H1 (cell line): Measurements from ENCODE around the gene HHIPL2. TPM values are rescaled to one million over a fixed set of nuclear protein-coding genes. Genes with fewer than 3 reads are reported as not detected.
"Not testable (repeated sequence)": the region's sequence is repeated elsewhere in the genome, so short reads cannot be mapped to it uniquely, and the experiment has no call there.

Experiments
- CTCF ChIA-PET: fragments of 300-600 bp; sonication (Branson Sonifier 250); formaldehyde crosslinking; loops from one replicate; lab custom pipeline; 2021; ENCODE audit not compliant: partially characterized antibody; lab: Charles Lee
- POLR2A ChIA-PET: fragments of 300-600 bp; sonication (Branson Sonifier 250); formaldehyde crosslinking; loops from one replicate; lab custom pipeline; 2021; ENCODE audit warnings: inconsistent platforms; ENCODE audit not compliant: partially characterized antibody; lab: Charles Lee
- DNase-seq, 2 experiments: peaks; one replicate each; pipeline versions ENCODE4 v3.0.0 to v3.0.0-alpha.2; 2010 to 2022; ENCODE audit warnings: low spot score in 2 of 2, low read depth in 1 of 2, mixed read lengths in 1 of 2
- FAIRE-seq: peaks from 2 replicates; lab custom pipeline; 2011; peaks lifted over from hg19 to GRCh38; lab: Jason Lieb, UNC
- H2AFZ ChIP-seq: 2 replicates; pipeline ENCODE4 v1.8.1; 2012; ENCODE audit warnings: low read length, inconsistent platforms
- H2AK5ac ChIP-seq: 2 replicates; pipeline ENCODE4 v1.6.1; 2013; ENCODE audit warnings: low read depth, low read length
- H2BK120ac ChIP-seq: replicated peaks from 2 replicates; pipeline ENCODE3; 2013; ENCODE audit warnings: low read depth, low read length, inconsistent platforms
- H2BK12ac ChIP-seq: 2 replicates; pipeline ENCODE4 v1.6.1; 2013; ENCODE audit warnings: low read depth, low read length
- H2BK15ac ChIP-seq: 2 replicates; pipeline ENCODE4 v1.6.1; 2013; ENCODE audit warnings: low read length
- H2BK20ac ChIP-seq: 2 replicates; pipeline ENCODE4 v1.6.1; 2013; ENCODE audit warnings: low read length
- H2BK5ac ChIP-seq: 2 replicates; pipeline ENCODE4 v1.6.1; 2013; ENCODE audit warnings: low read depth, low read length
- H3K14ac ChIP-seq: 2 replicates; pipeline ENCODE4 v1.6.1; 2013; ENCODE audit warnings: inconsistent platforms; ENCODE audit not compliant: insufficient read length
- H3K18ac ChIP-seq: 2 replicates; pipeline ENCODE4 v1.6.1; 2013; ENCODE audit warnings: low read length; ENCODE audit errors: extremely low read depth
- H3K23ac ChIP-seq: 2 replicates; pipeline ENCODE4 v1.6.1; 2013; ENCODE audit warnings: inconsistent platforms; ENCODE audit not compliant: insufficient read length
- H3K23me2 ChIP-seq: 2 replicates; pipeline ENCODE4 v1.6.1; 2013; ENCODE audit warnings: low read depth, low read length
- H3K27ac ChIP-seq: 2 replicates; pipeline ENCODE4 v1.6.1; 2011; ENCODE audit warnings: low read depth, low read length, inconsistent platforms
- H3K27me3 ChIP-seq, 4 experiments: replicated peaks in 1 of 4; 1 replicate in 1 of 4; 2 replicates in 3 of 4; pipeline versions ENCODE4 v1.6.1 to v1.8.1; 2011 to 2013; ENCODE audit warnings: low read length in 3 of 4, mild to moderate bottlenecking in 3 of 4, inconsistent platforms in 2 of 4, mixed read lengths in 2 of 4, moderate library complexity in 1 of 4; ENCODE audit not compliant: control insufficient read depth in 3 of 4, insufficient read depth in 3 of 4; ENCODE audit errors: extremely low read depth in 1 of 4
- H3K36me3 ChIP-seq, 4 experiments: 2 replicates each; pipeline versions ENCODE4 v1.6.1 to v1.8.1; 2011 to 2013; ENCODE audit warnings: mild to moderate bottlenecking in 4 of 4, low read length in 3 of 4, moderate library complexity in 2 of 4, control low read depth in 1 of 4, inconsistent platforms in 1 of 4; ENCODE audit not compliant: insufficient read depth in 4 of 4, control insufficient read depth in 2 of 4
- H3K4ac ChIP-seq: replicated peaks from 2 replicates; pipeline ENCODE3; 2013; ENCODE audit warnings: low read length, low read depth, mixed read lengths, inconsistent platforms; ENCODE audit not compliant: insufficient read length
- H3K4me1 ChIP-seq, 4 experiments: replicated peaks in 1 of 4; 1 replicate in 1 of 4; 2 replicates in 3 of 4; pipeline versions ENCODE4 v1.6.1 to v1.8.1; 2011 to 2013; ENCODE audit warnings: low read length in 3 of 4, inconsistent platforms in 2 of 4, mixed read lengths in 1 of 4; ENCODE audit not compliant: insufficient read depth in 4 of 4, control insufficient read depth in 3 of 4
- H3K4me2 ChIP-seq, 2 experiments: 2 replicates each; pipeline versions ENCODE4 v1.6.1 to v1.8.1; 2011 to 2013; ENCODE audit warnings: low read depth in 2 of 2, low read length in 2 of 2, control low read depth in 1 of 2, inconsistent platforms in 1 of 2, mild to moderate bottlenecking in 1 of 2; ENCODE audit not compliant: insufficient read depth in 1 of 2
- H3K4me3 ChIP-seq, 4 experiments: fragments of 200-600, 300-600 bp in 1 of 4; sonication (generic), shearing (Covaris generic), sonication (Bioruptor Twin) in 1 of 4; 2 replicates each; pipeline versions ENCODE4 v1.5.1 to v1.8.1; 2011 to 2016; ENCODE audit warnings: low read length in 4 of 4, low read depth in 3 of 4, control low read depth in 2 of 4, inconsistent platforms in 2 of 4, mild to moderate bottlenecking in 2 of 4, mixed read lengths in 1 of 4, moderate library complexity in 1 of 4; ENCODE audit not compliant: insufficient read depth in 2 of 4; ENCODE audit errors: extremely low read depth in 1 of 4
- H3K56ac ChIP-seq: replicated peaks from 2 replicates; pipeline ENCODE3; 2013; ENCODE audit warnings: low read depth, mild to moderate bottlenecking, mixed read lengths, low read length, inconsistent platforms; ENCODE audit not compliant: insufficient read length
- H3K79me1 ChIP-seq: 2 replicates; pipeline ENCODE4 v1.6.1; 2013; ENCODE audit warnings: low read depth, low read length, control low read depth
- H3K79me2 ChIP-seq, 2 experiments: 2 replicates each; pipeline versions ENCODE4 v1.6.1 to v1.8.1; 2012 to 2013; ENCODE audit warnings: low read length in 2 of 2, mild to moderate bottlenecking in 2 of 2, inconsistent platforms in 1 of 2; ENCODE audit not compliant: insufficient read depth in 2 of 2, control insufficient read depth in 1 of 2
- H3K9ac ChIP-seq, 4 experiments: replicated peaks in 1 of 4; 1 replicate in 1 of 4; 2 replicates in 3 of 4; pipeline versions ENCODE4 v1.6.1 to v1.8.1; 2011 to 2013; ENCODE audit warnings: low read depth in 3 of 4, low read length in 3 of 4, control low read depth in 2 of 4, mild to moderate bottlenecking in 2 of 4, moderate library complexity in 2 of 4, inconsistent platforms in 1 of 4; ENCODE audit errors: extremely low read depth in 1 of 4
- H3K9me3 ChIP-seq, 2 experiments: 2 replicates each; pipeline versions ENCODE4 v1.6.1 to v1.8.1; 2012 to 2013; ENCODE audit warnings: mild to moderate bottlenecking in 2 of 2, moderate library complexity in 2 of 2, control low read depth in 1 of 2, inconsistent platforms in 1 of 2, low read depth in 1 of 2, low read length in 1 of 2, mixed read lengths in 1 of 2; ENCODE audit not compliant: insufficient read depth in 2 of 2
- H4K20me1 ChIP-seq, 2 experiments: replicated peaks in 1 of 2; 2 replicates each; pipeline versions ENCODE3 to v1.8.1; 2011 to 2013; ENCODE audit warnings: inconsistent platforms in 2 of 2, low read length in 2 of 2, mild to moderate bottlenecking in 1 of 2; ENCODE audit not compliant: insufficient read depth in 2 of 2, control insufficient read depth in 1 of 2
- H4K5ac ChIP-seq: 2 replicates; pipeline ENCODE4 v1.6.1; 2013; ENCODE audit warnings: low read length, low read depth, mixed read lengths, inconsistent platforms; ENCODE audit not compliant: insufficient read length
- H4K8ac ChIP-seq: 2 replicates; pipeline ENCODE4 v1.8.0; 2013; ENCODE audit warnings: mild to moderate bottlenecking, moderate library complexity, low read length, inconsistent platforms; ENCODE audit not compliant: insufficient read depth; ENCODE audit errors: extremely low read depth
- H4K91ac ChIP-seq: replicated peaks from 2 replicates; pipeline ENCODE3; 2013; ENCODE audit warnings: low read length, mixed read lengths, inconsistent platforms; ENCODE audit not compliant: insufficient read length
- WGBS, 2 experiments: shearing (Covaris generic) in 1 of 2; methylation state at CpG; one replicate each; pipeline versions ENCODE4 v1.1.6 to v1.1.7; 2013 to 2015; ENCODE audit warnings: low lambda C conversion rate in 2 of 2, mixed read lengths in 2 of 2, inconsistent platforms in 1 of 2, low coverage in 1 of 2, missing lambda C conversion rate in 1 of 2; ENCODE audit not compliant: insufficient replicate concordance in 2 of 2, insufficient coverage in 1 of 2, insufficient read length in 1 of 2; ENCODE audit errors: extremely low coverage in 1 of 2, missing lambda C conversion rate in 1 of 2; 5-methylcytosine and 5-hydroxymethylcytosine counted together
- polyA plus RNA-seq, 7 experiments: library from polyadenylated mRNA; depleted of rRNA in 3 of 7; stranded (reverse) in 5 of 7; unstranded in 2 of 7; fragments of >200 nt in 5 of 7; fragments of 200-250 nt in 2 of 7; gene quantifications; 1 replicate in 5 of 7; 2 replicates in 1 of 7; 4 replicates in 1 of 7; pipeline versions ENCODE4 v1.2.1 to v1.2.3, GENCODE V29; 2011 to 2013; ENCODE audit warnings: missing spikeins in 2 of 7, mixed read lengths in 2 of 7
- total RNA-seq: library from RNA; stranded (reverse); fragmentation: NEBNext Ultra II Directional; extraction: Animal tissue kit (Norgen Biotek cat#: 25700); gene quantifications from 2 replicates; pipeline ENCODE4 v1.2.1, GENCODE V29; 2021

Gene HHIPL2
- total and polyA plus RNA-seq, 2 of the 8 experiments (the other 6 are each of a cell fraction or from before 2014, with no cell fraction given), result 0.08 TPM; not detected in 1

- H3K4me3 ChIP-seq, H4K91ac ChIP-seq, H2BK120ac ChIP-seq, H3K4me2 ChIP-seq, H3K27ac ChIP-seq, H2AFZ ChIP-seq, H3K79me1 ChIP-seq, DNase-seq, H2BK15ac ChIP-seq, H2AK5ac ChIP-seq, H3K56ac ChIP-seq, H2BK5ac ChIP-seq, H3K36me3 ChIP-seq, H3K4ac ChIP-seq, H3K23me2 ChIP-seq, H3K9me3 ChIP-seq, H2BK12ac ChIP-seq, H4K5ac ChIP-seq, H3K9ac ChIP-seq, FAIRE-seq, H3K27me3 ChIP-seq, H3K18ac ChIP-seq, H4K8ac ChIP-seq, H3K79me2 ChIP-seq, CTCF ChIA-PET, H3K4me1 ChIP-seq, H4K20me1 ChIP-seq, H3K23ac ChIP-seq, POLR2A ChIA-PET, H2BK20ac ChIP-seq, H3K14ac ChIP-seq: not testable (repeated sequence)
- 92% methylated on average over 4 of the region's 5 CpGs; no CpG with 5 or more reads in 1 of the 2 experiments for WGBS, 2 experiments
These were observed 58.4 kb downstream of the HHIPL2 start for GRCh38 chr1:222489496-222489895.

GRCh38 chr1:222487774-222488173, 60.1 kb downstream of the HHIPL2 start:
- POLR2A ChIA-PET, H3K27me3 ChIP-seq, H2BK120ac ChIP-seq, H3K36me3 ChIP-seq, H3K4me2 ChIP-seq, H3K4me3 ChIP-seq, CTCF ChIA-PET, H2BK15ac ChIP-seq, H2AFZ ChIP-seq, H3K4ac ChIP-seq, H3K23me2 ChIP-seq, H4K5ac ChIP-seq, H3K14ac ChIP-seq, H3K9ac ChIP-seq, H3K56ac ChIP-seq, H2BK5ac ChIP-seq, H4K20me1 ChIP-seq, H3K9me3 ChIP-seq, H2BK20ac ChIP-seq, DNase-seq, H2AK5ac ChIP-seq, H3K4me1 ChIP-seq, H3K23ac ChIP-seq, H3K79me1 ChIP-seq, FAIRE-seq, H4K91ac ChIP-seq, H2BK12ac ChIP-seq, H4K8ac ChIP-seq, H3K27ac ChIP-seq, H3K18ac ChIP-seq, H3K79me2 ChIP-seq: not testable (repeated sequence)
- WGBS, 2 experiments, result no CpG with 5 or more reads among the region's 27 CpGs
